ENCODE results near the gene LRRC37A.
A peak's percentile ranks its signal among the peaks of the same experiment; 100 is the strongest.
"Not testable (repeated sequence)": the region's sequence is repeated elsewhere in the genome, so short reads cannot be mapped to it uniquely, and the experiment has no call there.

The LRRC37A gene

GRCh38 chr17:46290906-46291546 lies 3.9 kb upstream of the LRRC37A start:
- not testable (repeated sequence) for DNase-seq

- DNase-seq: not testable (repeated sequence)
These were observed 3.3 kb upstream of the LRRC37A start for GRCh38 chr17:46291618-46292017.

DNA sequence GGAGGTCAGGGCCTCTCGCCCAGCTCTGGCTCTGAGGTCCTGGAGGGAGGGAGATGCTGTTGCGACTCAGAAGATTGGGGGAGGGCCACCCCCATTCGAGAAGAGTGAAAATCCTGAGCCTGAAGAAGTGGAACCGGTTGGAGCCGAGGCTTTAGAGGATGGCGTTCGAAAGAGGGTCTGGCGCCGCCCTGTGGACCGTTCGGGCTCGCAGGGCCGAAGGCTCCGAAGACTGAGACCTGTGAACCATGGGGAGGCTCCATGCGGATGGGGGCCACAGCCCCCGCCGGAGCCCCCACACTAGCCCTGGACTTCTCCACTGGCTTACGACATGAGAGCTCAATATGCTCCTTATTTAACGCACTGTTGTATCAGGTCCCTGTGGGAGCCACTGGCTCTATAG lies 46.3 kb downstream of the LRRC37A start:
- DNase-seq: not testable (repeated sequence)

GRCh38 chr17:46342131-46342530 lies 47.2 kb downstream of the LRRC37A start:
- not testable (repeated sequence) for DNase-seq

DNA sequence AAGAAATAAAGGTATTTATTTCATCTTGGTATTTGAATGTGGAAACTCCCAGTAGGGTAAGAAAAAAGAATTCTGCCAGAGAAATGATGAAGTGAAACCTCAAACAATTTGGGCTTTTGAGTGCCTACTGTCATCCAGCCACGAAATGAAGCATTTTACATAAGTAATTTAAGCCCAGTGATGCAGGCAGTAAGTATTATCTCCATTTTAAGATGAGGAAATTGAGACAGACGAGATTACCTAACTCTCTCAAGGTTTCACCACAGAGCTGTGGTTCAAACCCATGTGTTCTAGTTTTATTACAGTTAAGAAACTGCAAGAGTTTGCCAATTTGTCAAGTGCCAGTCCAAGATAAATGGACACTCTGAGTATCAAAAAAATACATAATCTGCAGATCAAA lies 53.4 kb downstream of the LRRC37A start:
- DNase-seq: not testable (repeated sequence)

DNA sequence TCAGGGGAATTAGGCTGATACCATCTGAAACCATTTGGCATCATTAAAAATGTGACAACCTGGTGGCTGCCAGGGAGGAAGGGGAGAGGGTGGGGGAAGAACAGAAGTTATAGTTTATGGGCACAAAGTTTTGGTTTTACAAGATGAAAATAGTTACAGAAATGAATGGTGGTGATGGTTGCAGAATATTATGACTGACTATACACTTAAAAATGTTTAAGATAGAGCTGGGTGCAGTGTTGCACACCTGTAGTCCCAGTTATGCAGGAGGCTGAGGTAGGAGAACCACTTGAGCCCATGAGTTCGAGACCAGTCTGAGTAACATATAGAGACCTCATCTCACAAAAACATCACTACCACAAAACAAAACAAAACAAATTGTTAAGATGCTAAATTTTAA lies 54.1 kb downstream of the LRRC37A start:
- not testable (repeated sequence) for DNase-seq

DNA sequence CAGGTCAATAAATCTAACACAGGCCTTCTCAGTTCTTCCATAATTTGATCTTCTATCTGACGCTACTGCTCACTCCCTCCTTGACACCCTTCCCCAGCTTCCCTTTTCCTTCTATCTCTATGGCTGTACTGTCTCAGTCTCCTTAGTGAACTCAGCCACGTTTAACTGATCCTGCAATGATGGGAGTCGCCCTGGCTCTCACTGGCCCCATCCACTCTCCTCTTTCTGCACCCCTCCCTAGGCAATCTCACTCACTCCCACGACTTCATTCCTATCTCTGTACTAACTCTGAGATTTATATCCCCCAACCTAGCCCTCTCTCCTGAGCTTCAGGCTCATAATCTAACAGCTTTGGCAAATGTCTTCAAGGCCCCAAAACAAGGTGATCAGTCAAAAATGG lies 58.9 kb downstream of the LRRC37A start:
- DNase-seq: not testable (repeated sequence)

- not testable (repeated sequence) for DNase-seq
These were observed 66.3 kb downstream of the LRRC37A start for GRCh38 chr17:46361145-46361735.

DNA sequence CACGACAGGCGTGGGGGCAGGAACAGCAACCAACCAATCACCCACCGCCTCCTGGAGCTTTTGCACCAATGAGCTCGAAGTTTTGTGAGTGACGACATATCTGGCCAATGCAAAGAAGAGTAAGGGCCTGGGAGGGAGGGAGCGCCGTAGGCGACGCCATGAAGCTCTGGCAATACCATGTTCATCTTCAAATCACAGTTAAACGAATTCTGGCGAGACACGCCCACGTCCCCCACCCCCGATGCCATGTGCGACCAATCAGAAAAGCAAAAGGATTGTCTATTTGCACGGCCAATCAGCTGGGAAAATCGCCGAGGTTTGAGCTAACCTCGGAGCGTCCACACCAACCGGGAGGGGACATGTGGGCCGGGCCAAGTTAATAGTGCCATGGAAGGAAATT lies 66.8 kb downstream of the LRRC37A start, which contains the start of gene ARL17B:
TSS of gene ARL17B (minus strand) at position 12 of the 400 bp plus-strand sequence. CDS start 3,369 bp downstream, outside the sequence.
- peak; percentile 90 for DNase-seq

GRCh38 chr17:46367520-46367919 lies 72.6 kb downstream of the LRRC37A start:
- not testable (repeated sequence) for DNase-seq

- DNase-seq: not testable (repeated sequence)
These were observed 77.6 kb downstream of the LRRC37A start for GRCh38 chr17:46372236-46373229.

DNA sequence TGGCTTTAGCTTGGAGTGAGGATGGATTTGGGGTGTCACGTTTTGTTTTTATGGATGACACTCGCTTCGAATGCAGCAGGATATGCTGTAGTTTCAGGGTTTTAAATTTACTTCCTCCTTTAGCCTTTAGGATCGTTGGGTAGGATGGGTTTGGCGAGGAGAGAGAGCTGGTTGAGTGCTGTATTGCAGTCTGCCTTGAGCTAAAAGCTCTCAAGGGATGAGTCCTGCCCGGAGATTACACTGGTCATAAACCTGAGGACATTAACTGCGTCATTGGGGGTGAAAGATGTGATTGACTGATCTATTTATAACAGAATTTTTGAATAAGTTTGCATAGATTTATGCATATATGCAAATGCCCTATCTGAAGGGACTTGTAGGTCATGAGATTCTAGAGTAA lies 78.5 kb downstream of the LRRC37A start:
- DNase-seq: not testable (repeated sequence)

- not testable (repeated sequence) for DNase-seq
These were observed 88.2 kb downstream of the LRRC37A start for GRCh38 chr17:46383118-46383517.

GRCh38 chr17:46385491-46385890 lies 90.6 kb downstream of the LRRC37A start:
- DNase-seq: not testable (repeated sequence)

Measured in central memory CD4-positive, alpha-beta T cell (primary cell).